Measurements from ENCODE around the gene MED13.

GRCh38 chr17:62075308-62075815 lies 10.3 kb upstream of the MED13 start:
- TF ChIP-seq POLR2AphosphoS5 (IDR thresholded peaks at IDR 0.05; ENCODE audit: low read depth, low read length): no peak
- TF ChIP-seq REST (IDR thresholded peaks at IDR 0.05; ENCODE audit: insufficient read depth in 1 of 2, low read depth in 2 of 2, low read length in 2 of 2): no peak
- TF ChIP-seq TAF1 (IDR thresholded peaks at IDR 0.05; ENCODE audit: borderline replicate concordance, insufficient read depth, low read length): no peak
- TF ChIP-seq SIN3A (IDR thresholded peaks at IDR 0.05; ENCODE audit: borderline replicate concordance, insufficient read depth, low read length): no peak

Measured in PFSK-1 (cell line).